ENCODE measurements around the gene RBBP8NL.

Gene RBBP8NL, protein sequence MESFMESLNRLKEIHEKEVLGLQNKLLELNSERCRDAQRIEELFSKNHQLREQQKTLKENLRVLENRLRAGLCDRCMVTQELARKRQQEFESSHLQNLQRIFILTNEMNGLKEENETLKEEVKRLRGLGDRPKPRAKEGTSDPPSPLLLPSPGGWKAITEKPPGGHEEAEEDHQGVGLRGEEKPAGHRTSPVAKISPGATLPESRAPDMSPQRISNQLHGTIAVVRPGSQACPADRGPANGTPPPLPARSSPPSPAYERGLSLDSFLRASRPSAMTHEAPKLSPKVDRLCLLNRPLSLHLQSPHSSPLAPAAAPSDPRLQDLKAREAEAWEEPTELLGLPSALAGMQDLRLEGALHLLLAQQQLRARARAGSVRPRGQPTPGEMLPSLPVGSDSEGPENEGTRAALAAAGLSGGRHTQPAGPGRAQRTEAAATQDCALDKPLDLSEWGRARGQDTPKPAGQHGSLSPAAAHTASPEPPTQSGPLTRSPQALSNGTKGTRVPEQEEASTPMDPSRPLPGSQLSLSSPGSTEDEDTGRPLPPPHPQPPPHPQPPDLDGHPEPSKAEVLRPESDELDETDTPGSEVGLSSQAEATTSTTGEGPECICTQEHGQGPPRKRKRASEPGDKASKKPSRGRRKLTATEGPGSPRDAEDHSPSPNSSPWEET

DNA sequence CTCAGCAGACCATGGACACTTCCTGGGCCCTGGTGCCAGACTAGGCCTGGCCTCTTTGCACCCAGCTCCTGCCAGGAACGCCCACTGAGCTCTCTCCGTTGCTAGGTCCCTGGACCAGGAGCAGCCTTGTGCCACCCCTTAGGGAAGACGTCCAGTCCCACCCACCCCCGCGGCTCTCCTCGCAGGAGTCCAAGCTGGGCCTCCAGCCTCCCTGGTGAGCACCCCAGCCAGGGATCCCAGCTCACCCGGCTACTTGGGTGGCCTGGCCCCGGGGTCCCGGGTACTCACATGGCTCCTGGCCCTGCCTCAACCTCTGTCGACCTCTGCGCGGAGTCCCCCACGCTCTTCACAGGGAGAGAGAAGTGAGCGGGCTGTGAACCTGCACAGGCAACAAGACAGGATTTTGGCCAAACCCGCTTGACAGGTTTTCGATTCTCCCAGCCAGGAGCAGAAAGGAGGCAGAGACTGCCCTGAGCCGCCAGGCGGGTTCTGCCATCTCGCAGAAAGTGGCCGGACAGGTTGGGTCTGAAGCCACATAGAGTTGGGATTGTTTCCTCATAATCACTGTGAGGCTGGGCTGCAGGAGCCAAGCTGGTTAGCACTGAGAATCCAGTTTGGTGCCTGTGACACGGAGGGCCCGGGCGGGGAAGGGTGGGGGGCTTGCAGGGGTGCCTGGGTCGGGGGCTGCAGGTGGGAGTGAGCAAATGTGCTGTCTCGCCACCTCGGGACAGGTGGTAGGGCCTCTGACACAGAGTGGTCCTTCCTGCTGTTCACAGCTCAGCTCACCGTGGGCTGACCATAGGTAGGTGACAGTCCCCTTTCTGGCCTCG lies at the start of gene RBBP8NL:
TSS of gene RBBP8NL (minus strand) at position 368 of the 830 bp plus-strand sequence. CDS start 7,892 bp downstream, outside the sequence.
- H3K4me3 ChIP-seq (ENCODE audit: low read depth, low read length): no peak within 1 kb of the TSS
- DNase-seq (ENCODE audit: low read depth): no peak

DNA sequence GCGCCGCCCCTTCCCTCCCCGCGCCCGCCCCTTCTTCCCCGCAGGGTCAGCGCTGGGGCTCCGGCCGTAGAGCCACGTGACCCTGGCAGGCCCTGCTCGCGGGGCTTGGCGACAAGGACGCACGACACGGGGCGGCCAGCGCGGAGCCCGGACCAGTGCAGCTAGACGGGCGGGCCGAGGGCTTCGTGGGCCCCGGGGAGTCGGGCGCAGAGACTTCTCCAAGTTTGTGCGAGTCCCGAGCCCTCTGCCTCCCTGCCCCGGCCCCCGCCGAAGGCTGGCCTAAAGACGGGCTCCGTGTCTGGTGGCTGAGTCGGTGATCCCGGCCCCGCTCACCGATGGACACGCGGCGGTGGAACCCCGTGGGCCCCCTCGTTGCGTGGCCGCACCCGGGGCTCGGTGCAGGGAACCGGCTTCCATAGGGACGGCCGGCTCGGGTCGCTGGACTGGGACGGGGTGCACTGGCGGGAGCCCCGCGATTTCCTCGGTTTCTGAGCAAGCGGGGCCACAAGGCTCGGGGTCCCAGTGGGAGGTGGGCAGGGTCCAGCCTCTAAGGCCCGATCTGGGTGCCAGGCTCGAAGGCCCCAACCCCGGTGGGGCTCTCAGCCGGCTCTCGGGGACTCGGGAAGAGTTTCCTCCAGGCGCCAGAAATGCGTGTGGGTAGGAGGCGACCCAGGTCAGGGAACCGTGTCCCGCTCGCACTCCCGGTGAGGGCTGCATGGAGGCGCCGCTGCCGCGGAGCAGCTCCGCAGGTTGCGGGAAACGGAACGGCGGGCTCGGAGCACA lies 48.9 kb upstream of the RBBP8NL start:
- DNase-seq (ENCODE audit: low read depth): no peak
- H3K4me3 ChIP-seq (ENCODE audit: low read depth, low read length): no peak overlapping the region

DNA sequence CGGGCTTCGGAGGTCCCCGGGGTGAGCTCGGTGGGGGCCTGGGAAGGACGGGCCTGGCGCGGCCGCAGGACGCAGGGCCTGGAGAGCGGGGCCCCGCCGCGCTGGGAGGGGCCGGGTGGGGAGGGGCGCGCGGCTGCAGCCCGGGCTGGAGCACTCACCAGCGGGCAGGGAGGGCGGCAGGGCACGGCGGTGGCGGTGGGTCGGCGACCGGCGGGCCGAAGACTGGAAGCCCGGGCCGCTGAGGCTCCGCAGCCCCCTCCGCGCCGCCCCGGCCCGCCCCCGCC lies 48.4 kb upstream of the RBBP8NL start, which contains the start of gene GATA5:
TSS of gene GATA5 (minus strand) at position 224 of the 284 bp plus-strand sequence. CDS start 474 bp downstream, outside the sequence.
- no peak within 1 kb of the TSS for H3K4me3 ChIP-seq (ENCODE audit: low read depth, low read length)

DNA sequence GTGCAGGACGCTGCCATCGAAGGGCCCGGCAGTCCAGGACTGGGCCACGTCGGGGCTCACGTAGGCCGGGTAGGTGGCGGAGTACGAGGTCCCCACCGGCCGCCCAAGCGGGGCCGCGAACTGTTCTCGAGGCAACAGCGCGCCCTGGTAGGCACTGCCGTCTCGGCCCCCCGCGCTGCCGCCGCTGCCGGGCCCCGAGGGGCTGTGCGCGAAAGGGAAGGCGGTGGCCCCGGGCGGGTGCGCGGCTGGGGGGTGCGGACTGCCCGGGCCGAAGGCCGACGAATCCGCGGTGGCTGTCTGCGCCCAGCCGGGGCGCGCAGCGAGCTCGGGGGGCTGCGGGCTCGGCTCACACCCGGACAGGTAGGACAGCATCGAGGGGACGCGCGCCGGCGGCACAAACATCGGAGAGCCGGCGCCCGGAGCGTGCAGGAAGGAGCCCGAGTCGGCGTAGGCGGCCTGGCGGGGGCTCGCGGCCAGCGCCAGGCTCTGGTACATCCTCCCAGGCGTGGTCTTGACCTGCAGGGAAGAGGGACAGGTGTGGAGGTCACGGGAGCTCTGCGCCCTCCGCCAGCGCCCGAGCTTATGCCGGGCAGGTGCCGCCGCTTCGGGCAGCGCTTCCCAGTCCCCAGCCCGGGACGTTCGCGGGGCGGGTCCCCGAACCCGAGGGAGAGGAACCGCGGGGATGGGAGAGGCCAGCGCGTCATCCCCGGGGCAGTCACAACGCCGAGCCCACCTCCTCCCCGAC lies 47.9 kb upstream of the RBBP8NL start:
- H3K4me3 ChIP-seq (ENCODE audit: low read depth, low read length): no peak overlapping the region
- no peak for DNase-seq (ENCODE audit: low read depth)

More for the DNA sequence above, 48.4 kb upstream of the RBBP8NL start, which contains the start of gene GATA5:
- no peak for DNase-seq (ENCODE audit: low read depth)

DNA sequence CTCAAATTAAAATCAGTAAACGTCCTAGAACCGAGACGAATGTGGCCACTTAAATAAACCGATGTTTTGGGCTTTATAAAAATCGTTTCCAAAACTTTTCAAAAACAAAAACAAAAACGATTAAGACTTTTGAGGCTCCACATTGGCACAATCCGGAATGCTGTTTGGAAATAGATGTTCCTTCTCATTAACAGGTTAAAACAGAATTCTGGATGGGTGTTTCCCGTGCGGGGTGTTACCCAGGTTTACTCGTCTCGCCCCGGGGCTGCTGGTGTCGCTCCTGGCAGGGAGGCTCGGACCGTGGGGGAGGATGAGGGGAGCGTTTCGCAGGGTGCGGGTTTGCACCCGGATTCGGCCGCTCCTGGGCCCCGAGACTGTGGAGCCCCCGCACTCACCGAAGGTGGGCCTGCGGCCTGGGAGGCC lies 47.3 kb upstream of the RBBP8NL start:
- DNase-seq (ENCODE audit: low read depth): no peak
- no peak overlapping the region for H3K4me3 ChIP-seq (ENCODE audit: low read depth, low read length)

DNA sequence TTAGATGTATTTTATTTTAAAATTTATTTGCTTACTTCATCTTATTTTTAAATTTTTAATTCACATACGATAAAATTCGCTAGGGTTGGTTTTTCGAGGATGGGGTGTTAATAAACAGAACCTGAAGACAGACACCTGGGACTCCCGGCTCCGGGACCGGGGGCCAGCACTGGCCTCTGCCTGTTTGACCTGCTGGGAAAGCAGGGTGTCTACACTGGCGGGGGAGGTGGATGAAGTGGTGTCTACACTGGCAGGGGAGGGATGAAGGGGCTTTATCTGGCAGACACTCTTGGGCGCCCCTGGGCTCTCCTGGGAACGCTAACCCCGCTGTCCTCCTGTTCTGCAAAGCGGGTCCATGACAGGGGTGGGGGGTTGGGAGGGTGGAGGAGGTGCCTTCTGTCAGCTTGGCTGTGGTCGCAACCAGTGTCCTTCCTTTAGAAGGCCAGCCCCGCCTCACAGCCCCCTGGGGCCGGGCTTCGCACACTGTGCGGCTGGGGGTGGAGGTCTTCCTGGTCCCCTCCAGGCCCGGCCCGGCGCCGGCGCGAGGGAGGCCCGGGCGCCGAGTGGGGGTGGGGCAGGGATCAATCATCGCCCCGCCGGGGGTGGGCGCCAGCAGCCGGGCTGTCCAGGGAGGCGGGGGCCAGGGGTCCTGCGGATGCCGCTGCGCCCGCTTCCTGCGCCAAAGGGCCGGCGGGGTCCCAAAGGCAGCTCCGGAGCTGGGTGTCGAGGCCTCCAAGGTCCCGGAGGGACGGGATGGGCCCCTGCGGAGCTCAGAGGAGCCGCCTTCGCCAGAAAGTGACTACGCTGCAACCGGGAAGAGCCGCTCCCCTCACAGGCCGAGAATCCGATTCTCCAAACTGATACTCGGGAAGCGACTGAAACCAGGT lies 46.6 kb upstream of the RBBP8NL start:
- no peak overlapping the region for H3K4me3 ChIP-seq (ENCODE audit: low read depth, low read length)
- no peak for DNase-seq (ENCODE audit: low read depth)

DNA sequence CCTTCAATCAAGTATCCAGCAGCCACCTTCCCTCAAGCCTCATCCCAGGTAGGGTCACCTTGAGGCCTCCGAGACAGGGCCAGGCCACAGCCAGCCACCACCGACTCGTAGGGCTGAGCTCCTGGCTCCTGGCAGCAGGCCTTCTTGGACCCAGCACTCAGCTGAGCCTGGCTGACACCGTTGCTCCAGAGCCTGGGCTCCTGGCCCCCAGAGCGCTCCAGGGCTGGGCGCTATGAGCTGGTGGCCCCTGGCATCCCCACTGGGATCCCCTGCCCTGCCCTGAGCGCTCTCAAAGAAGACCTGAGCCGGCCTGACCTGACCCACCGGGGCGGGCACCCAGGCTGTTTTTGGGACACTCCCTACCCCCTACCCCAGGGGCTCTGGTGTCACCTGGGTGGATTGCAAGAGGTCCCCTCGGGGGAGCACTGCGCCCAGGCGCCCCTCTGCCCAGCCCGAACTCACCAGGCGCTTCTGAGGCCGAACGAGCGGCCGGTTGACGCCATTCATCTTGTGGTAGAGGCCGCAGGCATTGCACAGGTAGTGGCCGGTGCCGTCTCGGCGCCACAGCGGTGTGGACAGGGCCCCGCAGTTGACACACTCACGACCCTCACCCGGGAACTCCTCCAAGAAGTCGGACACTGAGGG lies 45.7 kb upstream of the RBBP8NL start:
- DNase-seq (ENCODE audit: low read depth): no peak
- H3K4me3 ChIP-seq (ENCODE audit: low read depth, low read length): no peak overlapping the region

DNA sequence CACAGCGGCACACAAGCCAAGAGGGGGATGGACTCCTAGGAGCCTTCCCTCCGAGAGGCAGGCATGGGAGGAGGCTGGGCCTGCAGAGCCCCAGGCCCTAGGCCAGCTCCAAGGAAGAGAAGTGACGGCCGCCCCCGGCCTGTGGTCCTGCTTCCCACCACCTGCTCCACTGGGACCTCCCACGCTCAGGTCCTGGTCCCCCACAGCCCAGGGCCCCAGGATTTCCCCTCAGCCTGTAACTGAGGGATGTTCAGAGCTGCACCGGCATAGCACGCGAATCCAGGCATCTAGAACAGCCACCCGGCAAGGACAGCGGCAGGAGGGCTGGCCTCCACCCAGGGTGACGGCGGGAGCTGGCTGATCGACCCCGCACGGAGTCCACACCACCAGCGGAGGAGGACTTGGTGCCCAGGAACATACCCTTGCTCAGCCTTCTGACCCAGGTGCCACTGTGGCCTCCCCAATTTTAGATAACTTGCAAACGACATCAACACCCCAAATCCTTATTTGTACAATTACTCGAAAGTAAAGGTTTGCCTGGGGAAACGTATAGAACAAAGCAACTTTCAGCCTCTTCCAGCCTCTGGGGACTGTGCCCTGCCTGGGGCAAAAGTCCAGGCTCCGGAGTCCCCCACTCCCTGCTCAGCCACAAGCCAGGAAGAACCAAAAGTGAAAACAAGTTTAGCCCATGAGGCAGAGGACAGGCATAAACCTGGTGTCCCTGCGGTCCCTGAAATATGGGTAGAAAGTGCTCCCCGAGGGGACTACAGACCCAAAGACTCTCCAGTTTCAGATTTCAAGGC lies 45.0 kb upstream of the RBBP8NL start:
- no peak overlapping the region for H3K4me3 ChIP-seq (ENCODE audit: low read depth, low read length)

DNA sequence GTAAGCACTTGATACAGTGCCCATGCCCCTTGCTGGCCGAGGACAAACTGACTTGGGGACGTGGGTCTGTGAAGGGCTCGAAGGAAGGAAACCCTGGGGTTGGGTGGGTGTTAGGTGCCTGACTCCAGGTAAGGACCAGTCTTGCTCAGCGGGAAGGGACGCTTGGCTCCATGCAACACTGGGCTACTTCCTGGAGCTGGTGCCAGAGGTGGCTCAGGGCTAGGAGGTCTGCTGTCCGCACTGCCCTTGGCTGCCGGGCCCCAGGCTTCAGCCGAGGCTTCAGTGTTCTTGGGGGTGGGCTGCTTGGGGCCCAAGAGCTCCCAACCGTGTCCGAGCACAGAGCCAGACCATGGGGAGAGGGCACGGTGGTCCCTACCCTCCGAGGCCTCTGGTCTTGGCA lies 43.1 kb upstream of the RBBP8NL start:
- no peak overlapping the region for H3K4me3 ChIP-seq (ENCODE audit: low read depth, low read length)
- no peak for DNase-seq (ENCODE audit: low read depth)

More for the DNA sequence above, 45.0 kb upstream of the RBBP8NL start:
- no peak for DNase-seq (ENCODE audit: low read depth)

DNA sequence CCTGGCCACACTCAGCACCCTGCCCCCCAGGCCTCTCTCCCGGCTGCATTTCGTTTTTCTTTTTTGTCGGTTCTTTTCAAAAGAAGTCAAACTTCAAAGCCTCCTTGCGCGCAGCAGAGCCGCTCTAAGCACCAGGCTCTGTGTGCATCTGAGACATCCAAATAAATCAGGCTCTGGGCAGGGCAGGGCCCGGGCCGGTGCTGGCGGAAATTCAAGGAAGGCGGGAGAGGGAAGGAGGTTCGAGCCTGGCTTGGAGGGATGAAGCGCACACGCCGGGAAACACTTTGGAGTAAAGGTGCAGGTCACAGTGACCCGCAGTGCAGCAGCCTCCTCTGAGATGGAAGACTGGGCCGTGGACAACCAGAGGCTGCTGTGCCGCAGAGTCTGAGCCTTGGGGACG lies 42.7 kb upstream of the RBBP8NL start:
- DNase-seq (ENCODE audit: low read depth): no peak
- H3K4me3 ChIP-seq (ENCODE audit: low read depth, low read length): no peak overlapping the region

DNA sequence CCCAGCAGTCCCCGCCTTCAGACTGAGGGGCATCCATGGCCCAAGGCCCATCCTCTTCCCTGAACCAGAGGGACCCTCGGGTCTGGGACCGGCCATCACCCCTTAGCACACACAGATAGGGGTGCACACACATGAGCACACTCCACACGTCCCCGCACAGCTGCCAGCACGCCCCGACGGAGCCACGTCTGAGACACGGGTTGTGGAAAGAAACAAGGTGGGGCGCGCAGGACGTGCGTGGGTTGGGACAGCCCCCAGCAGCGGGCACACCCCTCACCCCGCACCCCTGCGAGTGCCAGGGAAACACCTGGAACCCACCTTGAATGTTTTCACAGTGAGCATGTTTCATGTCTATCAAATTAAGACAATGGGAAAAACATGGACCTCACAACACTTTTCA lies 42.0 kb upstream of the RBBP8NL start:
- H3K4me3 ChIP-seq (ENCODE audit: low read depth, low read length): no peak overlapping the region
- no peak for DNase-seq (ENCODE audit: low read depth)

DNA sequence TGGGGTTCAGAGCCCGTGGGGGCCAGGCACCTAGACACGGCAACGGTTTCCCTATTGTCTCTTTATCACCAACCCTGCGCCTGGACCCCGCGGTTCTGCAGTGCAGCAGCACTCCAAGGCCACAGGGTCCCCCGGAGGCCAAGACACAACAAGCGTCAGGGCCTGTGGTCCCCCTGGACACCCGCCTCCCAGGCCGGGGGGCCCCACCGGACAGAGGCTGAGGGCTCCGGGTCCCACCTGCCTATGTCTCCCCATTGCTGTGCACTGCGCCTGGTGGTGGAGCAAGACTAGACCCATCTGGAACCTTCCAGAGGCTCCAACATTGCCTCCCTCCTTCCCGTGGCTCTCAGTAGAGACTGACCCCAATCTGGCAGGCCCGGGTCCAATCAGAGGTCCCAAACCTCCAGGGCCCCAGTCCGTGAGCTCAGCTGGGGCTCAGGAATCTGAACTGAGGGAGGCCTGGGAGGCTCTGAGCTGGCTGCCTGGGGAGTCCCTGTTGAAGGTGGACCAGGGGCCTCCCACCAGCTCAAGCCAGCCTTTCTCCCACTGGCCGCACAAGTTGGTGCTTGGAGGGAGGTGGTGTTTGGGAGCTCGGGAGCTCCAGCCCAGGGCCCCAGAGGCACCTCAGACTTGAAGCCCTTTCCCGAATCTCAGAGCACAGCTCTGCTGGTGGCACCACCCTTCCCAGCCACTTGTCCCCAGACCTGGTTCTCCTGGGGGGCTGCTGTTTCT lies 39.6 kb upstream of the RBBP8NL start:
- no peak for DNase-seq (ENCODE audit: low read depth)
- H3K4me3 ChIP-seq (ENCODE audit: low read depth, low read length): no peak overlapping the region

DNA sequence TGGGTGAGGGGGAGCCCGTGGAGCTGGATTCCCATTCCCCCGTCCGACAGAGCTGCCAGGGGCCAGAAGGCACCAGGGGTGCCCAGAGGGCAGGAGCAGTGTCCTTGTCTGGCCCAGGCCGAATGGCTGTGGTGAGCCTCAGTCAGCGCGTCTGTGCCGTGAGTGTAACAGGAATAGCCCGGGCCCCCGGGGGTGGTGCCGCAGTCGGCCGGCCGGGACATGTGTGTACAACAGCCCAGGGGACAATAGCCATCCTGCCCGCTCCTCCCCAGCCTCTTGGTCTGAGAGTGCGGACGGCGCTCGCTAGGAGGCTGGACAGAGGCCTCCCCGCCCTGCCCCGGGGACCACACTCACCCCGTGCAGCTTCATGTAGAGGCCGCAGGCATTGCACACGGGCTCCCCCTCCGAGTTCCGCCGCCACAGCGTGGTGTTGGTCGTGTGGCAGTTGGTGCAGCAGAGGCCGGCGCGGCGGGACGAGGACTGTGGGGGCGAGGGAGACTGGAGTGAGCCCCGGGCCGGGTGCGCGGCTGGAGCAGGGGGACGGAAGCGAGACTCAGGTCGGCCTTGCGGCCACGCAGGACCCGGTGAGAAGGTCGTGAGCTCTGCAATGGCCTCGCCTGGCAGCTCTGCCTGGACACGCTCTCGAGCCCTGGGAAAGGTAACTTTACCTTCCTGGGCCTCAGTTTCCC lies 38.9 kb upstream of the RBBP8NL start:
- H3K4me3 ChIP-seq (ENCODE audit: low read depth, low read length): no peak overlapping the region
- no peak for DNase-seq (ENCODE audit: low read depth)

DNA sequence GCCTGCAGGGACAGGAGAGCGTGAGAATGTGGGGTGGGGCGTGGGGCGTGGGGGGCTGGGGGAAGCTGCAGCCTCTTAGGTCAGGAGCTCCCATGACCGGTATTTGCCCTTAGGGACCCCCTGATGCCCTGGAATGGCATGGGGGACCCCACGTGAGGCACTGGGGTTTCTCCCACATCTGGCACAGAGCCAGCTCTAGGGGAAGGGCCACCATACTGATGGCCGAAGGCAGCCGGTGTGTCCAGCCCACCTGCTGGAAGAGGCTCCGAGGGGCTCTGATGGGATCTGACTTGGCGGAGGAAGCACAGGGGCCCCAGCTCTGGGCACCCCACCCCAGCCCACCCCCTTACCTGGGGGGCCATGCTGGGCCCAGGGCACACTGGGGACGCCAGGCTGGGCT lies 37.7 kb upstream of the RBBP8NL start:
- no peak for DNase-seq (ENCODE audit: low read depth)
- no peak overlapping the region for H3K4me3 ChIP-seq (ENCODE audit: low read depth, low read length)

DNA sequence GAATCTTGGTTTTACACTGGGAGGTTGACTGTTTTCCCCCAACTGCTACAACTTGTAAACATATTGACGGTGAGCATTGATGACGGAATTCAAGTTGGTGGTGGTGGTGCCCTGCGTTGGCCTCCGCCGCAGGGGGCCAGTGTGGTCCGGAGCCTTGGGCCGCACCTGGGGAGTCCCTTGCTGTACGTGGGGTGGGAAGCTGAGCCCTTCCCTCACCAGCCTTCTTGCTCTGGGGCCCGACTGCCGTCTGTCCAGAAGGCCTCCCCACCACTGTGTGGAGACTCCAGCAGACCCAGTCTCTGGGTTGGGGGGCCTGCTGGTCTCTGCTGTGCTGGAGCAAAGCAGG lies 37.1 kb upstream of the RBBP8NL start:
- H3K4me3 ChIP-seq (ENCODE audit: low read depth, low read length): no peak overlapping the region
- DNase-seq (ENCODE audit: low read depth): no peak

Measured in skeletal muscle cell (primary cell).